ENCODE data around the gene PKDREJ.

- TF ChIP-seq EZH2 (IDR thresholded peaks at IDR 0.05) (no peak), CTCF (IDR thresholded peaks at IDR 0.05 in 2 of 3, conservative IDR thresholded peaks at IDR 0.05 in 1 of 3; ENCODE audit: borderline replicate concordance in 1 of 3, insufficient read depth in 1 of 3, low read depth in 2 of 3, low read length in 2 of 3) (no peak), SRF (IDR thresholded peaks at IDR 0.05; ENCODE audit: low read depth) (no peak), EZH2phosphoT487 (IDR thresholded peaks at IDR 0.05; ENCODE audit: borderline replicate concordance) (no peak), POLR2A (IDR thresholded peaks at IDR 0.05; ENCODE audit: borderline replicate concordance, extremely low read depth, insufficient read depth, insufficient read length) (no peak), MAX (IDR thresholded peaks at IDR 0.05) (no peak), ZFX (IDR thresholded peaks at IDR 0.05) (no peak), TCF7L2 (IDR thresholded peaks at IDR 0.05; ENCODE audit: borderline replicate concordance, extremely low read depth, insufficient read depth, insufficient read length) (no peak), EGR1 (IDR thresholded peaks at IDR 0.05; ENCODE audit: low read depth) (no peak)
These were observed 9.1 kb upstream of the PKDREJ start for GRCh38 chr22:46272196-46272595.
